ENCODE data around the gene TMEM267. TPM values are rescaled to one million over a fixed set of nuclear protein-coding genes. Genes with fewer than 3 reads are reported as not detected.
A peak's percentile ranks its signal among the peaks of the same experiment; 100 is the strongest.

The TMEM267 gene
- total and polyA plus RNA-seq, 2 of the 8 experiments (the other 6 are each of a cell fraction or from before 2014, with no cell fraction given): 4.8 to 6.2 TPM

DNA sequence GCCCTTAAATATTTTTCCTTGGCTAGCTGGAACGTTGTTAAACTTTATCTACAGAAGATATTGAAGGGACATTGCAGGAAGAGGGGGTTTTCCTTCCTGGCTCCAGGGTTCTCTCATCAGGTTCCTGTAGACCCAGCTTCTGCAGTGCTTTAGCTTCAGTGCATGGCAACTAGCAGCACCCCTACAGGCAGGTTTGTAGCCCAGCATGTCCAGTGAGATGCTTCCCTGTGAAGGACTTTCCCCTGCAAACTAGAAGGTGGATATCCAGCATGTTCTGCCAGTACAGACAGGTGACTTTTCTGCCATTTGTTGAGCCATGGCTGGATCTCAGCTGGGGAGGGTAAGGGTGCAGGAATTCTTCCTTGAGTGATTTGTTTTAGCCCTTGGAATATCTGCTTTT is 81.8 kb downstream of the TMEM267 start:
- no peak for DNase-seq (ENCODE audit: low read depth in 1 of 2, low spot score in 2 of 2)
- Histone ChIP-seq H3K4me3 (ENCODE audit: extremely low read depth in 1 of 4, insufficient read depth in 2 of 4, low read depth in 3 of 4, low read length in 4 of 4) (no peak overlapping the region), H3K4me2 (ENCODE audit: insufficient read depth in 1 of 2, low read depth in 2 of 2, low read length in 2 of 2) (no peak overlapping the region), H3K79me1 (ENCODE audit: low read depth, low read length) (no peaks in the 10 kb centered on the region), H3K27me3 (replicated peaks in 1 of 4; ENCODE audit: control insufficient read depth in 3 of 4, extremely low read depth in 1 of 4, insufficient read depth in 3 of 4, low read length in 3 of 4) (peaks cover 0 to 2% (median 2%) of the 10 kb centered on the region in 4 experiments; a peak in 5 of 7 replicates), H3K18ac (ENCODE audit: extremely low read depth, low read length) (no peak overlapping the region), H4K8ac (ENCODE audit: extremely low read depth, insufficient read depth, low read length) (no peak overlapping the region), H2AK5ac (ENCODE audit: low read depth, low read length) (no peak overlapping the region), H2BK120ac (replicated peaks; ENCODE audit: low read depth, low read length) (no peak overlapping the region), H4K91ac (replicated peaks; ENCODE audit: insufficient read length, low read length) (no peak overlapping the region), H2AFZ (ENCODE audit: low read length) (no peak overlapping the region), H2BK20ac (ENCODE audit: low read length) (no peak overlapping the region), H2BK12ac (ENCODE audit: low read depth, low read length) (no peak overlapping the region), H3K23me2 (ENCODE audit: low read depth, low read length) (no peaks in the 10 kb centered on the region), H2BK15ac (ENCODE audit: low read length) (no peak overlapping the region), H3K9ac (replicated peaks in 1 of 4; ENCODE audit: extremely low read depth in 1 of 4, low read depth in 3 of 4, low read length in 3 of 4) (no peak overlapping the region), H3K79me2 (ENCODE audit: control insufficient read depth in 1 of 2, insufficient read depth in 2 of 2, low read length in 2 of 2) (no peaks in the 10 kb centered on the region), H2BK5ac (ENCODE audit: low read depth, low read length) (no peak overlapping the region), H3K9me3 (ENCODE audit: insufficient read depth in 2 of 2, low read depth in 1 of 2, low read length in 1 of 2) (peaks cover 0 to 5% of the 10 kb centered on the region in 2 experiments; a peak in 2 of 4 replicates), H3K4ac (replicated peaks; ENCODE audit: insufficient read length, low read depth, low read length) (no peak overlapping the region), H4K5ac (ENCODE audit: insufficient read length, low read depth, low read length) (no peak overlapping the region), H3K56ac (replicated peaks; ENCODE audit: insufficient read length, low read depth, low read length) (no peak overlapping the region), H3K23ac (ENCODE audit: insufficient read length) (no peak overlapping the region), H3K4me1 (replicated peaks in 1 of 4; ENCODE audit: control insufficient read depth in 3 of 4, insufficient read depth in 4 of 4, low read length in 3 of 4) (no peaks in the 10 kb centered on the region), H3K14ac (ENCODE audit: insufficient read length) (no peak overlapping the region), H3K27ac (ENCODE audit: low read depth, low read length) (no peak overlapping the region), H3K36me3 (ENCODE audit: control insufficient read depth in 2 of 4, insufficient read depth in 4 of 4, low read length in 3 of 4) (no peaks in the 10 kb centered on the region), H4K20me1 (replicated peaks in 1 of 2; ENCODE audit: control insufficient read depth in 1 of 2, insufficient read depth in 2 of 2, low read length in 2 of 2) (no peaks in the 10 kb centered on the region)
- ChIA-PET CTCF (ENCODE audit: partially characterized antibody) (interaction anchor here (0.7 to 2.1 kb wide), 3 partner anchors 10 to 334 kb away, joined by 3 to 13 read pairs (median 4); partner anchors contain the start of gene CCL28), POLR2A (ENCODE audit: partially characterized antibody) (no interaction called here)
- TF ChIP-seq RAD21 (IDR thresholded peaks at IDR 0.05 in 1 of 2, conservative IDR thresholded peaks at IDR 0.05 in 1 of 2; ENCODE audit: low read depth in 2 of 2, low read length in 2 of 2) (peak; percentile 14 to 27; a peak in 3 of 4 replicates), JUND (IDR thresholded peaks at IDR 0.05; ENCODE audit: low read length) (no peak), SAP30 (IDR thresholded peaks at IDR 0.05; ENCODE audit: insufficient read depth, insufficient replicate concordance, low read length) (no peak)
- TF ChIP-seq, protein P1, sequence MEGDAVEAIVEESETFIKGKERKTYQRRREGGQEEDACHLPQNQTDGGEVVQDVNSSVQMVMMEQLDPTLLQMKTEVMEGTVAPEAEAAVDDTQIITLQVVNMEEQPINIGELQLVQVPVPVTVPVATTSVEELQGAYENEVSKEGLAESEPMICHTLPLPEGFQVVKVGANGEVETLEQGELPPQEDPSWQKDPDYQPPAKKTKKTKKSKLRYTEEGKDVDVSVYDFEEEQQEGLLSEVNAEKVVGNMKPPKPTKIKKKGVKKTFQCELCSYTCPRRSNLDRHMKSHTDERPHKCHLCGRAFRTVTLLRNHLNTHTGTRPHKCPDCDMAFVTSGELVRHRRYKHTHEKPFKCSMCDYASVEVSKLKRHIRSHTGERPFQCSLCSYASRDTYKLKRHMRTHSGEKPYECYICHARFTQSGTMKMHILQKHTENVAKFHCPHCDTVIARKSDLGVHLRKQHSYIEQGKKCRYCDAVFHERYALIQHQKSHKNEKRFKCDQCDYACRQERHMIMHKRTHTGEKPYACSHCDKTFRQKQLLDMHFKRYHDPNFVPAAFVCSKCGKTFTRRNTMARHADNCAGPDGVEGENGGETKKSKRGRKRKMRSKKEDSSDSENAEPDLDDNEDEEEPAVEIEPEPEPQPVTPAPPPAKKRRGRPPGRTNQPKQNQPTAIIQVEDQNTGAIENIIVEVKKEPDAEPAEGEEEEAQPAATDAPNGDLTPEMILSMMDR (IDR thresholded peaks at IDR 0.05; ENCODE audit: control extremely low read depth in 1 of 3, insufficient read depth in 1 of 3, low read depth in 1 of 3, low read length in 3 of 3): peak; percentile 34 to 52 (median 36); a peak in 3 of 4 replicates
- TF ChIP-seq, protein P2, sequence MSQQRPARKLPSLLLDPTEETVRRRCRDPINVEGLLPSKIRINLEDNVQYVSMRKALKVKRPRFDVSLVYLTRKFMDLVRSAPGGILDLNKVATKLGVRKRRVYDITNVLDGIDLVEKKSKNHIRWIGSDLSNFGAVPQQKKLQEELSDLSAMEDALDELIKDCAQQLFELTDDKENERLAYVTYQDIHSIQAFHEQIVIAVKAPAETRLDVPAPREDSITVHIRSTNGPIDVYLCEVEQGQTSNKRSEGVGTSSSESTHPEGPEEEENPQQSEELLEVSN (IDR thresholded peaks at IDR 0.05): no peak
- FAIRE-seq: no peak
- WGBS, 2 experiments (ENCODE audit: extremely low coverage in 1 of 2, insufficient coverage in 1 of 2, insufficient read length in 1 of 2, insufficient replicate concordance in 2 of 2, low coverage in 1 of 2, low lambda C conversion rate in 2 of 2, missing lambda C conversion rate in 1 of 2): 65% methylated on average over 1 of the region's 1 CpG; no CpG with 5 or more reads in 1 of the 2 experiments

All from H1 (cell line).